ENCODE measurements around the gene CELF2.

CELF2 gene

GRCh38 chr10:11184093-11184492 lies 166.4 kb downstream of the CELF2 start:
- TF ChIP-seq POLR2AphosphoS5 (IDR thresholded peaks at IDR 0.05; ENCODE audit: low read depth, low read length) = no peak
- no peak for TF ChIP-seq SIN3A (IDR thresholded peaks at IDR 0.05; ENCODE audit: borderline replicate concordance, insufficient read depth, low read length)
- no peak for TF ChIP-seq REST (IDR thresholded peaks at IDR 0.05; ENCODE audit: insufficient read depth in 1 of 2, low read depth in 2 of 2, low read length in 2 of 2)
- no peak for TF ChIP-seq TAF1 (IDR thresholded peaks at IDR 0.05; ENCODE audit: borderline replicate concordance, insufficient read depth, low read length)
- no peak for TF ChIP-seq FOXP2 (optimal IDR thresholded peaks at IDR 0.05; ENCODE audit: borderline replicate concordance, extremely low read depth, extremely low read length, insufficient read depth)

GRCh38 chr10:11186374-11186773 lies 168.7 kb downstream of the CELF2 start:
- TF ChIP-seq SIN3A (IDR thresholded peaks at IDR 0.05; ENCODE audit: borderline replicate concordance, insufficient read depth, low read length) (no peak), FOXP2 (optimal IDR thresholded peaks at IDR 0.05; ENCODE audit: borderline replicate concordance, extremely low read depth, extremely low read length, insufficient read depth) (no peak), REST (IDR thresholded peaks at IDR 0.05; ENCODE audit: insufficient read depth in 1 of 2, low read depth in 2 of 2, low read length in 2 of 2) (no peak), POLR2AphosphoS5 (IDR thresholded peaks at IDR 0.05; ENCODE audit: low read depth, low read length) (no peak), TAF1 (IDR thresholded peaks at IDR 0.05; ENCODE audit: borderline replicate concordance, insufficient read depth, low read length) (no peak)

- TF ChIP-seq TAF1 (IDR thresholded peaks at IDR 0.05; ENCODE audit: borderline replicate concordance, insufficient read depth, low read length) (no peak), FOXP2 (optimal IDR thresholded peaks at IDR 0.05; ENCODE audit: borderline replicate concordance, extremely low read depth, extremely low read length, insufficient read depth) (no peak), REST (IDR thresholded peaks at IDR 0.05; ENCODE audit: insufficient read depth in 1 of 2, low read depth in 2 of 2, low read length in 2 of 2) (no peak), POLR2AphosphoS5 (IDR thresholded peaks at IDR 0.05; ENCODE audit: low read depth, low read length) (no peak), SIN3A (IDR thresholded peaks at IDR 0.05; ENCODE audit: borderline replicate concordance, insufficient read depth, low read length) (no peak)
Measured at GRCh38 chr10:11189582-11190376, 172.1 kb downstream of the CELF2 start.

- TF ChIP-seq TAF1 (IDR thresholded peaks at IDR 0.05; ENCODE audit: borderline replicate concordance, insufficient read depth, low read length) = no peak
- no peak for TF ChIP-seq FOXP2 (optimal IDR thresholded peaks at IDR 0.05; ENCODE audit: borderline replicate concordance, extremely low read depth, extremely low read length, insufficient read depth)
- TF ChIP-seq POLR2AphosphoS5 (IDR thresholded peaks at IDR 0.05; ENCODE audit: low read depth, low read length) = no peak
- no peak for TF ChIP-seq SIN3A (IDR thresholded peaks at IDR 0.05; ENCODE audit: borderline replicate concordance, insufficient read depth, low read length)
- no peak for TF ChIP-seq REST (IDR thresholded peaks at IDR 0.05; ENCODE audit: insufficient read depth in 1 of 2, low read depth in 2 of 2, low read length in 2 of 2)
Measured at GRCh38 chr10:11191190-11191589, 173.5 kb downstream of the CELF2 start.

All from PFSK-1 (cell line).